Endothelial cell of umbilical vein (primary cell): ENCODE data around the gene KANSL1. TPM values are rescaled to one million over a fixed set of nuclear protein-coding genes. Genes with fewer than 3 reads are reported as not detected.
A peak's percentile ranks its signal among the peaks of the same experiment; 100 is the strongest.
"Not testable (repeated sequence)": the region's sequence is repeated elsewhere in the genome, so short reads cannot be mapped to it uniquely, and the experiment has no call there.

Experiments used
- BruUV-seq: library from RNA; stranded (reverse); fragments of 400-500 nt; replicated peaks from 2 replicates; lab custom pipeline; 2021; lab: Mats Ljungman, UMichigan
- CTCF ChIA-PET: fragments of 300-600, 350-600 bp; sonication (Branson Sonifier 250); formaldehyde crosslinking; loops from one replicate; lab custom pipeline; 2021; ENCODE audit warnings: antibody characterized with exemption, inconsistent platforms; lab: Charles Lee
- POLR2A ChIA-PET: fragments of 300-600, 350-600 bp; sonication (Branson Sonifier 250); formaldehyde crosslinking; loops from one replicate; lab custom pipeline; 2021; ENCODE audit warnings: antibody characterized with exemption, inconsistent platforms; lab: Charles Lee
- DNase-seq: peaks from one replicate; pipeline ENCODE4 v3.0.0-alpha.2; 2011; ENCODE audit warnings: low read depth, low spot score
- FAIRE-seq: peaks from 2 replicates; lab custom pipeline; 2011; peaks lifted over from hg19 to GRCh38; lab: Jason Lieb, UNC
- H2AFZ ChIP-seq: 2 replicates; pipeline ENCODE4 v1.6.0; 2012; ENCODE audit warnings: low read depth, low read length, control low read depth, inconsistent platforms
- H3K27ac ChIP-seq: 2 replicates; pipeline ENCODE4 v1.5.1; 2011; ENCODE audit warnings: low read depth, mild to moderate bottlenecking, control low read depth, low read length, moderate library complexity; ENCODE audit not compliant: insufficient read depth
- H3K27me3 ChIP-seq, 2 experiments: 2 replicates each; pipeline versions ENCODE4 v1.6.0 to v1.6.1; 2011; ENCODE audit warnings: low read length in 2 of 2, mixed read lengths in 1 of 2; ENCODE audit not compliant: control insufficient read depth in 2 of 2, insufficient read depth in 2 of 2
- H3K36me3 ChIP-seq, 2 experiments: 2 replicates in 1 of 2; 3 replicates in 1 of 2; pipeline ENCODE4 v1.5.1; 2011; ENCODE audit warnings: low read length in 2 of 2, mild to moderate bottlenecking in 1 of 2, moderate library complexity in 1 of 2; ENCODE audit not compliant: control insufficient read depth in 2 of 2, insufficient read depth in 2 of 2; ENCODE audit errors: extremely low read depth in 1 of 2
- H3K4me1 ChIP-seq: 3 replicates; pipeline ENCODE4 v1.5.1; 2011; ENCODE audit warnings: mild to moderate bottlenecking, low read length; ENCODE audit not compliant: control insufficient read depth, insufficient read depth; ENCODE audit errors: extremely low read depth
- H3K4me2 ChIP-seq: 2 replicates; pipeline ENCODE4 v1.6.1; 2011; ENCODE audit warnings: low read length, control low read depth, mixed read lengths; ENCODE audit not compliant: insufficient read depth
- H3K4me3 ChIP-seq, 3 experiments: fragments of 200-600 bp in 1 of 3; sonication (generic), shearing (Covaris generic) in 1 of 3; replicated peaks in 1 of 3; 2 replicates each; pipeline ENCODE4 v1.5.1; 2011 to 2016; ENCODE audit warnings: control low read depth in 3 of 3, low read length in 3 of 3, mild to moderate bottlenecking in 2 of 3, inconsistent platforms in 1 of 3, low read depth in 1 of 3, moderate library complexity in 1 of 3; ENCODE audit not compliant: insufficient read depth in 1 of 3
- H3K79me2 ChIP-seq: 2 replicates; pipeline ENCODE4 v1.6.0; 2012; ENCODE audit warnings: low read length, inconsistent platforms; ENCODE audit not compliant: control insufficient read depth, insufficient read depth
- H3K9ac ChIP-seq: replicated peaks from 2 replicates; pipeline ENCODE3; 2011; ENCODE audit warnings: low read length, control low read depth; ENCODE audit not compliant: insufficient read depth; ENCODE audit errors: extremely low read depth
- H3K9me1 ChIP-seq: replicated peaks from 3 replicates; pipeline ENCODE4 v1.6.0; 2011; ENCODE audit warnings: mild to moderate bottlenecking, low read length; ENCODE audit not compliant: control insufficient read depth, insufficient read depth; ENCODE audit errors: extremely low read depth
- H3K9me3 ChIP-seq: replicated peaks from 2 replicates; pipeline ENCODE4 v1.5.1; 2012; ENCODE audit warnings: low read length, inconsistent platforms; ENCODE audit not compliant: control insufficient read depth, insufficient read depth
- H4K20me1 ChIP-seq: replicated peaks from 2 replicates; pipeline ENCODE3; 2011; ENCODE audit warnings: mild to moderate bottlenecking, low read length; ENCODE audit not compliant: control insufficient read depth, insufficient read depth; ENCODE audit errors: extremely low read depth
- CTCF ChIP-seq, 2 donors: IDR thresholded peaks; 1 replicate in 1 of 2; 2 replicates in 1 of 2; pipeline ENCODE4 v1.5.1; 2011; ENCODE audit warnings: low read length in 2 of 2, mild to moderate bottlenecking in 2 of 2, moderate library complexity in 2 of 2, control low read depth in 1 of 2, inconsistent platforms in 1 of 2, low read depth in 1 of 2; ENCODE audit not compliant: insufficient read depth in 1 of 2; ENCODE audit errors: extremely low read depth in 1 of 2
- EZH2 ChIP-seq: IDR thresholded peaks from 2 replicates; pipeline ENCODE4 v1.6.1; 2012; ENCODE audit warnings: borderline replicate concordance, low read depth, mild to moderate bottlenecking, moderate library complexity, low read length, inconsistent platforms; ENCODE audit not compliant: severe bottlenecking
- FOS ChIP-seq: IDR thresholded peaks from 2 replicates; pipeline ENCODE4 v1.6.1; 2011; ENCODE audit warnings: mild to moderate bottlenecking, low read length, moderate library complexity, borderline replicate concordance; ENCODE audit not compliant: insufficient read depth
- MAX ChIP-seq: IDR thresholded peaks from 2 replicates; pipeline ENCODE4 v1.6.1; 2011; ENCODE audit not compliant: insufficient read depth, insufficient read length
- MYC ChIP-seq: IDR thresholded peaks from one replicate; pipeline ENCODE4 v1.6.1; 2011; ENCODE audit warnings: mild to moderate bottlenecking, low read depth, low read length
- POLR2A ChIP-seq: IDR thresholded peaks from 2 replicates; pipeline ENCODE4 v1.6.1; 2012; ENCODE audit warnings: low read depth, mild to moderate bottlenecking, control low read depth, low read length
- dilution Hi-C: fragments of 300-500 bp; cut with MboI; formaldehyde crosslinking; loops from one replicate; pipeline ENCODE4 v1.15.0; 2019; ENCODE audit warnings: low sequenced_read_pairs; ENCODE audit not compliant: extremely low pct_ligation_motif_present
- intact Hi-C: fragments of 100-400 bp; cut with micrococcal nuclease; formaldehyde crosslinking; loops from one replicate; pipeline ENCODE4 v1.10.0; 2022
- polyA plus RNA-seq, 4 experiments: library from polyadenylated mRNA; depleted of rRNA in 3 of 4; stranded (reverse) in 3 of 4; unstranded in 1 of 4; fragments of >200 nt; gene quantifications; 2 replicates each; pipeline versions ENCODE4 v1.2.1 to v1.2.3, GENCODE V29; 2011 to 2012; ENCODE audit warnings: missing spikeins in 1 of 4
- total RNA-seq: library from RNA; stranded (reverse); gene quantifications from 2 replicates; pipeline ENCODE4 v1.2.3, GENCODE V29; 2021

The KANSL1 gene
- total and polyA plus RNA-seq, 2 donors (not counting 3 experiments of a cell fraction or from before 2014, with no cell fraction given) = 29.1 to 74.0 TPM

GRCh38 chr17:46117117-46117516, 76.1 kb downstream of the KANSL1 start:
- Histone ChIP-seq H3K4me1 (peaks cover 5% of the 10 kb centered on the region), H3K9me3 (no peaks in the 10 kb centered on the region), H3K4me3 (no peak overlapping the region), H2AFZ (no peak overlapping the region), H3K27ac (no peak overlapping the region), H3K4me2 (no peak overlapping the region), H3K79me2 (peaks cover 98% of the 10 kb centered on the region), H3K9me1 (peaks cover 2% of the 10 kb centered on the region), H3K27me3 (no peaks in the 10 kb centered on the region), H3K9ac (no peak overlapping the region), H4K20me1 (peaks cover 57% of the 10 kb centered on the region), H3K36me3 (peaks cover 0 to 2% of the 10 kb centered on the region in 2 experiments)
- DNase-seq (no peak), FAIRE-seq (no peak)
- no TSS peak for BruUV-seq
- intact Hi-C loops (no loop called here), dilution Hi-C loops (no loop called here)
- TF ChIP-seq MYC (no peak), MAX (no peak), POLR2A (no peak), FOS (no peak)
- POLR2A ChIA-PET = no interaction called here
- CTCF ChIA-PET = interaction anchor here (1.3 to 3.3 kb wide), 4 partner anchors 8 to 96 kb away, joined by 3 to 9 read pairs (median 4); partner anchors contain the start of gene KANSL1

GRCh38 chr17:46115699-46116098, 77.5 kb downstream of the KANSL1 start:
- H3K4me3 ChIP-seq = no peak overlapping the region
- H3K27me3 ChIP-seq = no peaks in the 10 kb centered on the region
- TF ChIP-seq MYC (no peak), EZH2 (no peak), CTCF (IDR thresholded peaks at IDR 0.05; ENCODE audit: extremely low read depth in 1 of 2, insufficient read depth in 1 of 2, low read depth in 1 of 2, low read length in 2 of 2) (no peak)
- H3K9me3 ChIP-seq = no peaks in the 10 kb centered on the region
- peaks cover 51% of the 10 kb centered on the region for H4K20me1 ChIP-seq
- POLR2A ChIA-PET = no interaction called here
- H3K27ac ChIP-seq = no peak overlapping the region
- H3K9ac ChIP-seq = no peak overlapping the region
- BruUV-seq = no TSS peak
- DNase-seq = no peak
- peaks cover 2% of the 10 kb centered on the region for H3K9me1 ChIP-seq
- H3K36me3 ChIP-seq = peaks cover 0 to 2% of the 10 kb centered on the region in 2 experiments
- H3K79me2 ChIP-seq = peaks cover 98% of the 10 kb centered on the region
- H2AFZ ChIP-seq = no peak overlapping the region
- no peak overlapping the region for H3K4me2 ChIP-seq
- dilution Hi-C loops = no loop called here
- FAIRE-seq = peak; percentile 21
- intact Hi-C loops = no loop called here
- H3K4me1 ChIP-seq = peaks cover under 1% of the 10 kb centered on the region
- CTCF ChIA-PET = interaction anchor here (3.3 kb wide), 1 partner anchor 77 kb away, joined by 9 read pairs; the partner anchor contains the start of gene KANSL1

GRCh38 chr17:46111236-46111635, 82.0 kb downstream of the KANSL1 start:
- CTCF ChIA-PET, BruUV-seq, DNase-seq, H2AFZ ChIP-seq, H3K9me3 ChIP-seq, dilution Hi-C loops, POLR2A ChIA-PET, H3K4me3 ChIP-seq, H3K9ac ChIP-seq, intact Hi-C loops, H3K9me1 ChIP-seq, H3K4me2 ChIP-seq, H3K27me3 ChIP-seq, H3K27ac ChIP-seq, H3K36me3 ChIP-seq, FAIRE-seq: not testable (repeated sequence)
- H3K79me2 ChIP-seq = peaks cover 99% of the 10 kb centered on the region
- H3K4me1 ChIP-seq = peaks cover 41% of the 10 kb centered on the region
- peaks cover 48% of the 10 kb centered on the region for H4K20me1 ChIP-seq
